H1 (cell line): ENCODE measurements around the gene DEGS2. TPM values are rescaled to one million over a fixed set of nuclear protein-coding genes. Genes with fewer than 3 reads are reported as not detected.

Experiments
- CTCF ChIA-PET: fragments of 300-600 bp; sonication (Branson Sonifier 250); formaldehyde crosslinking; loops from one replicate; lab custom pipeline; 2021; ENCODE audit not compliant: partially characterized antibody; lab: Charles Lee
- POLR2A ChIA-PET: fragments of 300-600 bp; sonication (Branson Sonifier 250); formaldehyde crosslinking; loops from one replicate; lab custom pipeline; 2021; ENCODE audit warnings: inconsistent platforms; ENCODE audit not compliant: partially characterized antibody; lab: Charles Lee
- DNase-seq, 2 experiments: peaks; one replicate each; pipeline versions ENCODE4 v3.0.0 to v3.0.0-alpha.2; 2010 to 2022; ENCODE audit warnings: low spot score in 2 of 2, low read depth in 1 of 2, mixed read lengths in 1 of 2
- FAIRE-seq: peaks from 2 replicates; lab custom pipeline; 2011; peaks lifted over from hg19 to GRCh38; lab: Jason Lieb, UNC
- H2AFZ ChIP-seq: 2 replicates; pipeline ENCODE4 v1.8.1; 2012; ENCODE audit warnings: low read length, inconsistent platforms
- H2AK5ac ChIP-seq: 2 replicates; pipeline ENCODE4 v1.6.1; 2013; ENCODE audit warnings: low read depth, low read length
- H2BK120ac ChIP-seq: replicated peaks from 2 replicates; pipeline ENCODE3; 2013; ENCODE audit warnings: low read depth, low read length, inconsistent platforms
- H2BK12ac ChIP-seq: 2 replicates; pipeline ENCODE4 v1.6.1; 2013; ENCODE audit warnings: low read depth, low read length
- H2BK15ac ChIP-seq: 2 replicates; pipeline ENCODE4 v1.6.1; 2013; ENCODE audit warnings: low read length
- H2BK20ac ChIP-seq: 2 replicates; pipeline ENCODE4 v1.6.1; 2013; ENCODE audit warnings: low read length
- H2BK5ac ChIP-seq: 2 replicates; pipeline ENCODE4 v1.6.1; 2013; ENCODE audit warnings: low read depth, low read length
- H3K14ac ChIP-seq: 2 replicates; pipeline ENCODE4 v1.6.1; 2013; ENCODE audit warnings: inconsistent platforms; ENCODE audit not compliant: insufficient read length
- H3K18ac ChIP-seq: 2 replicates; pipeline ENCODE4 v1.6.1; 2013; ENCODE audit warnings: low read length; ENCODE audit errors: extremely low read depth
- H3K23ac ChIP-seq: 2 replicates; pipeline ENCODE4 v1.6.1; 2013; ENCODE audit warnings: inconsistent platforms; ENCODE audit not compliant: insufficient read length
- H3K23me2 ChIP-seq: 2 replicates; pipeline ENCODE4 v1.6.1; 2013; ENCODE audit warnings: low read depth, low read length
- H3K27ac ChIP-seq: 2 replicates; pipeline ENCODE4 v1.6.1; 2011; ENCODE audit warnings: low read depth, low read length, inconsistent platforms
- H3K27me3 ChIP-seq, 4 experiments: replicated peaks in 1 of 4; 1 replicate in 1 of 4; 2 replicates in 3 of 4; pipeline versions ENCODE4 v1.6.1 to v1.8.1; 2011 to 2013; ENCODE audit warnings: low read length in 3 of 4, mild to moderate bottlenecking in 3 of 4, inconsistent platforms in 2 of 4, mixed read lengths in 2 of 4, moderate library complexity in 1 of 4; ENCODE audit not compliant: control insufficient read depth in 3 of 4, insufficient read depth in 3 of 4; ENCODE audit errors: extremely low read depth in 1 of 4
- H3K36me3 ChIP-seq, 4 experiments: 2 replicates each; pipeline versions ENCODE4 v1.6.1 to v1.8.1; 2011 to 2013; ENCODE audit warnings: mild to moderate bottlenecking in 4 of 4, low read length in 3 of 4, moderate library complexity in 2 of 4, control low read depth in 1 of 4, inconsistent platforms in 1 of 4; ENCODE audit not compliant: insufficient read depth in 4 of 4, control insufficient read depth in 2 of 4
- H3K4ac ChIP-seq: replicated peaks from 2 replicates; pipeline ENCODE3; 2013; ENCODE audit warnings: low read length, low read depth, mixed read lengths, inconsistent platforms; ENCODE audit not compliant: insufficient read length
- H3K4me1 ChIP-seq, 4 experiments: replicated peaks in 1 of 4; 1 replicate in 1 of 4; 2 replicates in 3 of 4; pipeline versions ENCODE4 v1.6.1 to v1.8.1; 2011 to 2013; ENCODE audit warnings: low read length in 3 of 4, inconsistent platforms in 2 of 4, mixed read lengths in 1 of 4; ENCODE audit not compliant: insufficient read depth in 4 of 4, control insufficient read depth in 3 of 4
- H3K4me2 ChIP-seq, 2 experiments: 2 replicates each; pipeline versions ENCODE4 v1.6.1 to v1.8.1; 2011 to 2013; ENCODE audit warnings: low read depth in 2 of 2, low read length in 2 of 2, control low read depth in 1 of 2, inconsistent platforms in 1 of 2, mild to moderate bottlenecking in 1 of 2; ENCODE audit not compliant: insufficient read depth in 1 of 2
- H3K4me3 ChIP-seq, 4 experiments: fragments of 200-600, 300-600 bp in 1 of 4; sonication (generic), shearing (Covaris generic), sonication (Bioruptor Twin) in 1 of 4; 2 replicates each; pipeline versions ENCODE4 v1.5.1 to v1.8.1; 2011 to 2016; ENCODE audit warnings: low read length in 4 of 4, low read depth in 3 of 4, control low read depth in 2 of 4, inconsistent platforms in 2 of 4, mild to moderate bottlenecking in 2 of 4, mixed read lengths in 1 of 4, moderate library complexity in 1 of 4; ENCODE audit not compliant: insufficient read depth in 2 of 4; ENCODE audit errors: extremely low read depth in 1 of 4
- H3K56ac ChIP-seq: replicated peaks from 2 replicates; pipeline ENCODE3; 2013; ENCODE audit warnings: low read depth, mild to moderate bottlenecking, mixed read lengths, low read length, inconsistent platforms; ENCODE audit not compliant: insufficient read length
- H3K79me1 ChIP-seq: 2 replicates; pipeline ENCODE4 v1.6.1; 2013; ENCODE audit warnings: low read depth, low read length, control low read depth
- H3K79me2 ChIP-seq, 2 experiments: 2 replicates each; pipeline versions ENCODE4 v1.6.1 to v1.8.1; 2012 to 2013; ENCODE audit warnings: low read length in 2 of 2, mild to moderate bottlenecking in 2 of 2, inconsistent platforms in 1 of 2; ENCODE audit not compliant: insufficient read depth in 2 of 2, control insufficient read depth in 1 of 2
- H3K9ac ChIP-seq, 4 experiments: replicated peaks in 1 of 4; 1 replicate in 1 of 4; 2 replicates in 3 of 4; pipeline versions ENCODE4 v1.6.1 to v1.8.1; 2011 to 2013; ENCODE audit warnings: low read depth in 3 of 4, low read length in 3 of 4, control low read depth in 2 of 4, mild to moderate bottlenecking in 2 of 4, moderate library complexity in 2 of 4, inconsistent platforms in 1 of 4; ENCODE audit errors: extremely low read depth in 1 of 4
- H3K9me3 ChIP-seq, 2 experiments: 2 replicates each; pipeline versions ENCODE4 v1.6.1 to v1.8.1; 2012 to 2013; ENCODE audit warnings: mild to moderate bottlenecking in 2 of 2, moderate library complexity in 2 of 2, control low read depth in 1 of 2, inconsistent platforms in 1 of 2, low read depth in 1 of 2, low read length in 1 of 2, mixed read lengths in 1 of 2; ENCODE audit not compliant: insufficient read depth in 2 of 2
- H4K20me1 ChIP-seq, 2 experiments: replicated peaks in 1 of 2; 2 replicates each; pipeline versions ENCODE3 to v1.8.1; 2011 to 2013; ENCODE audit warnings: inconsistent platforms in 2 of 2, low read length in 2 of 2, mild to moderate bottlenecking in 1 of 2; ENCODE audit not compliant: insufficient read depth in 2 of 2, control insufficient read depth in 1 of 2
- H4K5ac ChIP-seq: 2 replicates; pipeline ENCODE4 v1.6.1; 2013; ENCODE audit warnings: low read length, low read depth, mixed read lengths, inconsistent platforms; ENCODE audit not compliant: insufficient read length
- H4K8ac ChIP-seq: 2 replicates; pipeline ENCODE4 v1.8.0; 2013; ENCODE audit warnings: mild to moderate bottlenecking, moderate library complexity, low read length, inconsistent platforms; ENCODE audit not compliant: insufficient read depth; ENCODE audit errors: extremely low read depth
- H4K91ac ChIP-seq: replicated peaks from 2 replicates; pipeline ENCODE3; 2013; ENCODE audit warnings: low read length, mixed read lengths, inconsistent platforms; ENCODE audit not compliant: insufficient read length
- BACH1 ChIP-seq: IDR thresholded peaks from 2 replicates; pipeline ENCODE4 v1.6.1; 2012; ENCODE audit warnings: low read length, improper control_type of control experiment
- CTBP2 ChIP-seq: IDR thresholded peaks from 2 replicates; pipeline ENCODE4 v1.7.0; 2011; ENCODE audit warnings: borderline replicate concordance, mild to moderate bottlenecking, moderate library complexity, mixed read lengths, low read length; ENCODE audit not compliant: insufficient read depth, insufficient read length
- EP300 ChIP-seq, 2 experiments: IDR thresholded peaks; 1 replicate in 1 of 2; 2 replicates in 1 of 2; pipeline ENCODE4 v1.6.1; 2011 to 2012; ENCODE audit warnings: low read depth in 2 of 2, low read length in 2 of 2, mild to moderate bottlenecking in 2 of 2, borderline replicate concordance in 1 of 2, inconsistent platforms in 1 of 2, moderate library complexity in 1 of 2
- HDAC6 ChIP-seq: IDR thresholded peaks from one replicate; pipeline ENCODE4 v1.7.1; 2012; ENCODE audit warnings: low read depth, mild to moderate bottlenecking, inconsistent platforms, low read length, moderate library complexity
- RBBP5 ChIP-seq: IDR thresholded peaks from 2 replicates; pipeline ENCODE4 v1.7.1; 2012; ENCODE audit warnings: low read depth, mild to moderate bottlenecking, inconsistent platforms, low read length, moderate library complexity, borderline replicate concordance
- RFX5 ChIP-seq: IDR thresholded peaks from 2 replicates; pipeline ENCODE4 v1.6.1; 2011; ENCODE audit warnings: low read depth, low read length, improper control_type of control experiment, borderline replicate concordance
- RXRA ChIP-seq: IDR thresholded peaks from 2 replicates; pipeline ENCODE4 v1.6.1; 2011; ENCODE audit warnings: low read depth, mild to moderate bottlenecking, low read length, moderate library complexity; ENCODE audit not compliant: insufficient read depth
- TAF7 ChIP-seq: optimal IDR thresholded peaks from 2 replicates; pipeline ENCODE3; 2011; ENCODE audit warnings: low read depth, mild to moderate bottlenecking, inconsistent platforms, low read length, moderate library complexity, borderline replicate concordance
- WGBS, 2 experiments: shearing (Covaris generic) in 1 of 2; methylation state at CpG; one replicate each; pipeline versions ENCODE4 v1.1.6 to v1.1.7; 2013 to 2015; ENCODE audit warnings: low lambda C conversion rate in 2 of 2, mixed read lengths in 2 of 2, inconsistent platforms in 1 of 2, low coverage in 1 of 2, missing lambda C conversion rate in 1 of 2; ENCODE audit not compliant: insufficient replicate concordance in 2 of 2, insufficient coverage in 1 of 2, insufficient read length in 1 of 2; ENCODE audit errors: extremely low coverage in 1 of 2, missing lambda C conversion rate in 1 of 2; 5-methylcytosine and 5-hydroxymethylcytosine counted together
- polyA plus RNA-seq, 7 experiments: library from polyadenylated mRNA; depleted of rRNA in 3 of 7; stranded (reverse) in 5 of 7; unstranded in 2 of 7; fragments of >200 nt in 5 of 7; fragments of 200-250 nt in 2 of 7; gene quantifications; 1 replicate in 5 of 7; 2 replicates in 1 of 7; 4 replicates in 1 of 7; pipeline versions ENCODE4 v1.2.1 to v1.2.3, GENCODE V29; 2011 to 2013; ENCODE audit warnings: missing spikeins in 2 of 7, mixed read lengths in 2 of 7
- total RNA-seq: library from RNA; stranded (reverse); fragmentation: NEBNext Ultra II Directional; extraction: Animal tissue kit (Norgen Biotek cat#: 25700); gene quantifications from 2 replicates; pipeline ENCODE4 v1.2.1, GENCODE V29; 2021

DEGS2 gene
- total and polyA plus RNA-seq, 2 of the 8 experiments (the other 6 are each of a cell fraction or from before 2014, with no cell fraction given), result 0.61 to 0.82 TPM

- H2AK5ac ChIP-seq, result no peak overlapping the region
- DNase-seq (no peak), FAIRE-seq (no peak)
- H2BK15ac ChIP-seq, result no peak overlapping the region
- no peak overlapping the region for H3K4me2 ChIP-seq
- H4K20me1 ChIP-seq, result peaks cover 0 to 6% of the 10 kb centered on the region in 2 experiments
- no peaks in the 10 kb centered on the region for H3K23me2 ChIP-seq
- H3K9ac ChIP-seq, result no peak overlapping the region
- no peaks in the 10 kb centered on the region for H3K9me3 ChIP-seq
- POLR2A ChIA-PET, result interaction anchor here (0.8 to 1.3 kb wide), 3 partner anchors 8 to 10 kb away, joined by 3 read pairs; no protein-coding TSS in a partner anchor
- peaks cover 3% of the 10 kb centered on the region; the same call in 1 of the 2 replicates for H3K79me1 ChIP-seq
- H3K56ac ChIP-seq, result no peak overlapping the region
- H3K27ac ChIP-seq, result no peak overlapping the region
- H4K5ac ChIP-seq, result no peak overlapping the region
- no peak overlapping the region for H2BK12ac ChIP-seq
- 81% methylated on average over 8 of the region's 8 CpGs; no CpG with 5 or more reads in 1 of the 2 experiments for WGBS, 2 experiments
- no peak overlapping the region for H2AFZ ChIP-seq
- H3K18ac ChIP-seq, result no peak overlapping the region
- no peaks in the 10 kb centered on the region for H3K79me2 ChIP-seq
- H3K36me3 ChIP-seq, result no peaks in the 10 kb centered on the region; a peak in 1 of 8 replicates
- H3K4ac ChIP-seq, result no peak overlapping the region
- no peak overlapping the region for H3K4me3 ChIP-seq
- H3K14ac ChIP-seq, result no peak overlapping the region
- H4K91ac ChIP-seq, result no peak overlapping the region
- no peak overlapping the region for H3K23ac ChIP-seq
- H3K27me3 ChIP-seq, result no peaks in the 10 kb centered on the region; a peak in 1 of 7 replicates
- TF ChIP-seq TAF7 (no peak), HDAC6 (no peak), CTBP2 (no peak), RXRA (no peak), EP300 (IDR thresholded peaks at IDR 0.05; ENCODE audit: borderline replicate concordance in 1 of 2, low read depth in 2 of 2, low read length in 2 of 2) (no peak), RBBP5 (no peak), RFX5 (no peak), BACH1 (no peak)
- peaks cover 0 to 6% (median 5%) of the 10 kb centered on the region in 4 experiments; a peak in 5 of 7 replicates for H3K4me1 ChIP-seq
- CTCF ChIA-PET, result interaction anchor here (0.6 to 22.9 kb wide), 16 partner anchors 14 to 193 kb away, joined by 3 to 307 read pairs (median 4); partner anchors contain the start of genes DEGS2 and EVL
- no peak overlapping the region; the same call in 1 of the 2 replicates for H4K8ac ChIP-seq
- H2BK120ac ChIP-seq, result no peak overlapping the region
- no peak overlapping the region for H2BK20ac ChIP-seq
- no peak overlapping the region for H2BK5ac ChIP-seq
Observed at GRCh38 chr14:100138082-100138787, 21.2 kb downstream of the DEGS2 start.
